A549 (cell line): Measurements from ENCODE around the gene MYEOV. TPM values are rescaled to one million over a fixed set of nuclear protein-coding genes. Genes with fewer than 3 reads are reported as not detected.

Source experiments
- ATAC-seq, 2 experiments: fragments of 200-7000 bp in 1 of 2; fragments of >200 bp in 1 of 2; cut with Nextera tagmentation in 1 of 2; cut with Tn5 transposase in 1 of 2; 3 replicates each; pipeline versions ENCODE4 v1.8.0 to v1.9.1; 2018 to 2020; ENCODE audit warnings: mild to moderate bottlenecking in 1 of 2, moderate library complexity in 1 of 2
- CTCF ChIA-PET: fragments of 300-600 bp; sonication (Branson Sonifier 250); formaldehyde crosslinking; extraction: SDS; loops from one replicate; lab custom pipeline; 2021; ENCODE audit warnings: antibody characterized with exemption, inconsistent platforms; lab: Yijun Ruan, JAX
- POLR2A ChIA-PET: fragments of 350-600 bp; formaldehyde crosslinking; extraction: SDS; loops from one replicate; lab custom pipeline; 2021; ENCODE audit warnings: antibody characterized with exemption, inconsistent platforms; lab: Yijun Ruan, JAX
- DNase-seq, 2 experiments: peaks; one replicate each; pipeline versions ENCODE4 v3.0.0 to v3.0.0-alpha.2; 2011 to 2016; ENCODE audit warnings: low read depth in 1 of 2, low spot score in 1 of 2
- FAIRE-seq: peaks from 2 replicates; lab custom pipeline; 2011; peaks lifted over from hg19 to GRCh38; lab: Jason Lieb, UNC
- H3K27ac ChIP-seq, 2 experiments: fragments of >200 bp; sonication (Bioruptor Twin); formaldehyde crosslinking; 3 replicates each; pipeline ENCODE4 v1.5.1; 2016 to 2017
- H3K4me1 ChIP-seq: fragments of >200 bp; sonication (Bioruptor Twin); formaldehyde crosslinking; 3 replicates; pipeline ENCODE4 v1.6.1; 2016
- H3K4me2 ChIP-seq: fragments of >200 bp; sonication (Bioruptor Twin); formaldehyde crosslinking; 3 replicates; pipeline ENCODE4 v1.6.1; 2016
- H3K4me3 ChIP-seq: fragments of >200 bp; sonication (Bioruptor Twin); formaldehyde crosslinking; 3 replicates; pipeline ENCODE4 v1.5.1; 2016
- H3K9me3 ChIP-seq: fragments of >200 bp; sonication (Bioruptor Twin); formaldehyde crosslinking; 3 replicates; pipeline ENCODE4 v1.6.1; 2016
- CBX8 ChIP-seq: fragments of 200-600 bp; sonication (generic); IDR thresholded peaks from 2 replicates; pipeline ENCODE4 v1.6.1; 2016
- CEBPB ChIP-seq, 2 experiments: fragments of >200 bp in 1 of 2; sonication (Bioruptor Twin) in 1 of 2; formaldehyde crosslinking in 1 of 2; IDR thresholded peaks; 2 replicates each; pipeline ENCODE4 v1.6.1; 2012 to 2016
- EHMT2 ChIP-seq: fragments of 200-600 bp; sonication (generic); IDR thresholded peaks from 2 replicates; pipeline ENCODE4 v1.6.1; 2016; ENCODE audit warnings: antibody characterized with exemption, low read depth, mild to moderate bottlenecking, moderate library complexity
- EP300 ChIP-seq, 2 experiments: fragments of >200 bp; sonication (Bioruptor Twin); formaldehyde crosslinking; IDR thresholded peaks; 2 replicates in 1 of 2; 3 replicates in 1 of 2; pipeline ENCODE4 v1.6.1; 2016 to 2017
- FOSB ChIP-seq: fragments of 250-450 bp; sonication (Bioruptor Pico); IDR thresholded peaks from 2 replicates; pipeline ENCODE4 v1.5.0; 2020; ENCODE audit warnings: mild to moderate bottlenecking, moderate library complexity
- FOSL2 ChIP-seq, 2 experiments: fragments of 450-650 bp in 1 of 2; fragments of >200 bp in 1 of 2; sonication (Bioruptor Twin) in 1 of 2; formaldehyde crosslinking; IDR thresholded peaks; 2 replicates each; pipeline versions ENCODE4 v1.5.0 to v1.6.1; 2016 to 2020; ENCODE audit warnings: mild to moderate bottlenecking in 1 of 2, moderate library complexity in 1 of 2
- KDM5A ChIP-seq: fragments of 200-600 bp; sonication (generic); IDR thresholded peaks from 2 replicates; pipeline ENCODE4 v1.6.1; 2016; ENCODE audit warnings: antibody characterized with exemption, mild to moderate bottlenecking
- MAFK ChIP-seq: fragments of 450-650 bp; IDR thresholded peaks from 2 replicates; pipeline ENCODE4 v1.6.1; 2014; ENCODE audit not compliant: partially characterized antibody
- NR3C1 ChIP-seq: fragments of >200 bp; sonication (Bioruptor Twin); formaldehyde crosslinking; IDR thresholded peaks from 3 replicates; pipeline ENCODE4 v1.6.1; 2017
- POLR2AphosphoS2 ChIP-seq: conservative IDR thresholded peaks from 2 replicates; pipeline ENCODE4 v1.6.1; 2012; ENCODE audit warnings: low read length, improper control_type of control experiment, inconsistent platforms
- TP53 ChIP-seq: fragments of 250-450 bp; sonication (Bioruptor Pico); IDR thresholded peaks from 2 replicates; pipeline ENCODE4 v1.5.0; 2021; ENCODE audit warnings: mild to moderate bottlenecking, moderate library complexity
- ZNF302 ChIP-seq: fragments of 250-450 bp; sonication (Bioruptor Pico); IDR thresholded peaks from 2 replicates; pipeline ENCODE4 v1.9.0; 2021; ENCODE audit warnings: inconsistent platforms, mild to moderate bottlenecking, moderate library complexity
- ZSCAN20 ChIP-seq: fragments of 250-450 bp; sonication (Bioruptor Pico); IDR thresholded peaks from 2 replicates; pipeline ENCODE4 v1.8.0; 2022; ENCODE audit warnings: mild to moderate bottlenecking, moderate library complexity
- WGBS: methylation state at CpG from one replicate; pipeline ENCODE4 v1.1.6; 2017; ENCODE audit errors: missing lambda C conversion rate; 5-methylcytosine and 5-hydroxymethylcytosine counted together
- polyA plus RNA-seq, 4 experiments: library from polyadenylated mRNA; depleted of rRNA in 3 of 4; stranded (reverse); fragments of >200 nt; fragmentation: RNase III in 1 of 4; extraction: RNeasy Plus Mini Kit Qiagen cat#74134 plus additional on column Dnase treatment in 1 of 4; gene quantifications; 2 replicates in 3 of 4; 3 replicates in 1 of 4; pipeline ENCODE4 v1.2.3, GENCODE V29; 2011 to 2017
- TF ChIP-seq, protein P1 (sequence below): fragments of 450-650 bp; IDR thresholded peaks from 2 replicates; pipeline ENCODE4 v1.6.1; 2014; ENCODE audit warnings: antibody characterized with exemption
- TF ChIP-seq, protein P2 (sequence below): fragments of >200 bp; sonication (Bioruptor Twin); formaldehyde crosslinking; IDR thresholded peaks from 3 replicates; pipeline ENCODE4 v1.6.1; 2016
- TF ChIP-seq, protein P3 (sequence below): IDR thresholded peaks from 2 replicates; pipeline ENCODE4 v1.6.1; 2012
- TF ChIP-seq, protein P4 (sequence below): fragments of >200 bp; sonication (Bioruptor Twin); formaldehyde crosslinking; IDR thresholded peaks from 3 replicates; pipeline ENCODE4 v1.5.1; 2016
- TF ChIP-seq, protein P5 (sequence below): fragments of 150-350 bp; IDR thresholded peaks from 2 replicates; pipeline ENCODE4 v1.6.1; 2014; ENCODE audit warnings: low read depth, mild to moderate bottlenecking, low read length
- TF ChIP-seq, protein P6 (sequence below): fragments of 250-450 bp; sonication (Bioruptor Pico); IDR thresholded peaks from 2 replicates; pipeline ENCODE4 v1.5.0; 2020; ENCODE audit warnings: low read depth, mild to moderate bottlenecking, moderate library complexity

The MYEOV gene
- polyA plus RNA-seq, 2 of the 4 experiments (the other 2 are of a cell fraction), result 92.3 to 102 TPM

DNA sequence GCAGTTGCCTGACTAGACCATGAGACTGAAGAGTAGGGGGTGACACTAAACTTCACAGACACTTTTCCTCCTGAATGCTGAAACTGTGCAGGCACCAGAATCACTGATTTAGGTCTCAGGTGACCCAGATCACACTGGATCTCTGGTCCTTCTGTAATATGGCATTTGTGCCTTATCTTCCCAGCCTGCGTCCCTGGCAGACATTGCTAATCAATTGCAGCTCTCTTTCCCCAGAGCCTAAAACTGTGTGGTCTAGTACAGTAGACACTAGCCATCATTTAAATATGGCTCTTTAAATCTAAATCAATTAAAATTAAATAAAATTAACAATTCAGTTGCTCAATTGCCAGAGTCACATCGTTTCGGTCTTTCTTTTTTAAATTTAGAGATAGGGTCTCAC is 17.8 kb upstream of the MYEOV start:
- FAIRE-seq, result no peak
- no peak for DNase-seq
- Histone ChIP-seq H3K27ac (no peak overlapping the region; a peak in 1 of 6 replicates), H3K4me1 (peaks cover 34% of the 10 kb centered on the region), H3K4me3 (no peak overlapping the region), H3K9me3 (no peaks in the 10 kb centered on the region), H3K4me2 (no peak overlapping the region)
- CTCF ChIA-PET, result interaction anchor here (1.4 kb wide), 1 partner anchor 174 kb away, joined by 6 read pairs; no protein-coding TSS in a partner anchor
- POLR2A ChIA-PET, result no interaction called here
- WGBS, result 92% methylated on average over 3 of the region's 3 CpGs
- no peak for ATAC-seq
- TF ChIP-seq EHMT2 (no peak), ZNF302 (CRISPR knock-in tag) (no peak), CBX8 (no peak), FOSB (CRISPR knock-in tag) (no peak), ZSCAN20 (CRISPR knock-in tag) (no peak), POLR2AphosphoS2 (no peak), TP53 (CRISPR knock-in tag) (no peak), FOSL2 (IDR thresholded peaks at IDR 0.05) (no peak), FOSL2 (CRISPR knock-in tag; IDR thresholded peaks at IDR 0.05) (no peak), NR3C1 (no peak)
- TF ChIP-seq, protein P1, sequence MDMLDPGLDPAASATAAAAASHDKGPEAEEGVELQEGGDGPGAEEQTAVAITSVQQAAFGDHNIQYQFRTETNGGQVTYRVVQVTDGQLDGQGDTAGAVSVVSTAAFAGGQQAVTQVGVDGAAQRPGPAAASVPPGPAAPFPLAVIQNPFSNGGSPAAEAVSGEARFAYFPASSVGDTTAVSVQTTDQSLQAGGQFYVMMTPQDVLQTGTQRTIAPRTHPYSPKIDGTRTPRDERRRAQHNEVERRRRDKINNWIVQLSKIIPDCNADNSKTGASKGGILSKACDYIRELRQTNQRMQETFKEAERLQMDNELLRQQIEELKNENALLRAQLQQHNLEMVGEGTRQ, result no peak
- TF ChIP-seq, protein P2, sequence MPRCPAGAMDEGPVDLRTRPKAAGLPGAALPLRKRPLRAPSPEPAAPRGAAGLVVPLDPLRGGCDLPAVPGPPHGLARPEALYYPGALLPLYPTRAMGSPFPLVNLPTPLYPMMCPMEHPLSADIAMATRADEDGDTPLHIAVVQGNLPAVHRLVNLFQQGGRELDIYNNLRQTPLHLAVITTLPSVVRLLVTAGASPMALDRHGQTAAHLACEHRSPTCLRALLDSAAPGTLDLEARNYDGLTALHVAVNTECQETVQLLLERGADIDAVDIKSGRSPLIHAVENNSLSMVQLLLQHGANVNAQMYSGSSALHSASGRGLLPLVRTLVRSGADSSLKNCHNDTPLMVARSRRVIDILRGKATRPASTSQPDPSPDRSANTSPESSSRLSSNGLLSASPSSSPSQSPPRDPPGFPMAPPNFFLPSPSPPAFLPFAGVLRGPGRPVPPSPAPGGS, result no peak
- TF ChIP-seq, protein P3, sequence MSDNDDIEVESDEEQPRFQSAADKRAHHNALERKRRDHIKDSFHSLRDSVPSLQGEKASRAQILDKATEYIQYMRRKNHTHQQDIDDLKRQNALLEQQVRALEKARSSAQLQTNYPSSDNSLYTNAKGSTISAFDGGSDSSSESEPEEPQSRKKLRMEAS, result no peak

DNA sequence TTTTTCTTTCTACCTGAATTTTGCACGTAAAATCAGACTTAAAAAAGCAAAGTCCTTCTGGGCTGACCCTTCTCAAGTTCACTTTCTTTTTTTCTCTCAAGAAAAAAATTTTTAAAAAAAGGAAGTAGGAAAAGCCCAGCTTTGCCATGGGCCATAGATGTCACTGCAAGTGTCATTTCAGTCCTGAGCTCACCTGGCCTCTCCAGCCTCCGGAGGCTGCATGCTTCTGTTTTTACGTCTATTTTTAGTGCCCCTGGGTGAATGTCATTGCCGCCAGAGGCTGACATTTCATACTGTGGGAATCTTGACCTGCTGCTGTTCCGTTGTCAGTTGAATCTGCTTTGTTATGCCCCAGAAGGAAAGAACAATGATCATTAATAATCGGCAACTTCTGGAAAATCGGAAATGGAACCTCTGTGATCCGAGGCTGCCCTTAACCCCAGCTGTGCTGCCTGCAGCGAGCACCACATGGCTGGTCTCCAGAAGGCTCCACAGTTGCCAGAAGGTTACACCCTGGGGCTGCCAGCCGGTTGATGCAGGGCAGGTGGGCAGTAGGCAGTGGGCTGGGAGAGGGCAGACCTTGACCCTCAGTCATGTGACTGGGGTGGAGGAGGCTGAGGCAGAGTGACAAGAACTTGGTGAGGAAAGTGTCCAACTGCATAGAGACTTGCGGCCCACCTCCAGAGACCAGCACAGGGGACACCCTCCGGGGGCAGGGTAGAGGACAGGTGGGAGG is 16.7 kb upstream of the MYEOV start:
- POLR2A ChIA-PET, result no interaction called here
- H3K4me1 ChIP-seq, result peaks cover 39% of the 10 kb centered on the region

More for the DNA sequence above, 16.7 kb upstream of the MYEOV start:
- ATAC-seq (no peak), FAIRE-seq (no peak), DNase-seq (no peak)
- CTCF ChIA-PET, result interaction anchor here (0.7 to 1.4 kb wide), 2 partner anchors 175 to 220 kb away, joined by 3 to 6 read pairs; no protein-coding TSS in a partner anchor
- 82% methylated on average over 11 of the region's 12 CpGs for WGBS
- Histone ChIP-seq H3K27ac (peak overlapping the region; percentile 22 to 56), H3K4me2 (peak overlapping the region; percentile 30; the same call in 2 of the 3 replicates), H3K9me3 (no peaks in the 10 kb centered on the region), H3K4me3 (no peak overlapping the region)
- TF ChIP-seq, protein P4, sequence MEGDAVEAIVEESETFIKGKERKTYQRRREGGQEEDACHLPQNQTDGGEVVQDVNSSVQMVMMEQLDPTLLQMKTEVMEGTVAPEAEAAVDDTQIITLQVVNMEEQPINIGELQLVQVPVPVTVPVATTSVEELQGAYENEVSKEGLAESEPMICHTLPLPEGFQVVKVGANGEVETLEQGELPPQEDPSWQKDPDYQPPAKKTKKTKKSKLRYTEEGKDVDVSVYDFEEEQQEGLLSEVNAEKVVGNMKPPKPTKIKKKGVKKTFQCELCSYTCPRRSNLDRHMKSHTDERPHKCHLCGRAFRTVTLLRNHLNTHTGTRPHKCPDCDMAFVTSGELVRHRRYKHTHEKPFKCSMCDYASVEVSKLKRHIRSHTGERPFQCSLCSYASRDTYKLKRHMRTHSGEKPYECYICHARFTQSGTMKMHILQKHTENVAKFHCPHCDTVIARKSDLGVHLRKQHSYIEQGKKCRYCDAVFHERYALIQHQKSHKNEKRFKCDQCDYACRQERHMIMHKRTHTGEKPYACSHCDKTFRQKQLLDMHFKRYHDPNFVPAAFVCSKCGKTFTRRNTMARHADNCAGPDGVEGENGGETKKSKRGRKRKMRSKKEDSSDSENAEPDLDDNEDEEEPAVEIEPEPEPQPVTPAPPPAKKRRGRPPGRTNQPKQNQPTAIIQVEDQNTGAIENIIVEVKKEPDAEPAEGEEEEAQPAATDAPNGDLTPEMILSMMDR, result no peak
- TF ChIP-seq, protein P5, sequence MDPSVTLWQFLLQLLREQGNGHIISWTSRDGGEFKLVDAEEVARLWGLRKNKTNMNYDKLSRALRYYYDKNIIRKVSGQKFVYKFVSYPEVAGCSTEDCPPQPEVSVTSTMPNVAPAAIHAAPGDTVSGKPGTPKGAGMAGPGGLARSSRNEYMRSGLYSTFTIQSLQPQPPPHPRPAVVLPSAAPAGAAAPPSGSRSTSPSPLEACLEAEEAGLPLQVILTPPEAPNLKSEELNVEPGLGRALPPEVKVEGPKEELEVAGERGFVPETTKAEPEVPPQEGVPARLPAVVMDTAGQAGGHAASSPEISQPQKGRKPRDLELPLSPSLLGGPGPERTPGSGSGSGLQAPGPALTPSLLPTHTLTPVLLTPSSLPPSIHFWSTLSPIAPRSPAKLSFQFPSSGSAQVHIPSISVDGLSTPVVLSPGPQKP, result no peak
- TF ChIP-seq CEBPB (IDR thresholded peaks at IDR 0.05), result no peak
- no peak for TF ChIP-seq EP300 (IDR thresholded peaks at IDR 0.05)
- no peak for TF ChIP-seq TP53 (CRISPR knock-in tag)
- TF ChIP-seq, protein P6, sequence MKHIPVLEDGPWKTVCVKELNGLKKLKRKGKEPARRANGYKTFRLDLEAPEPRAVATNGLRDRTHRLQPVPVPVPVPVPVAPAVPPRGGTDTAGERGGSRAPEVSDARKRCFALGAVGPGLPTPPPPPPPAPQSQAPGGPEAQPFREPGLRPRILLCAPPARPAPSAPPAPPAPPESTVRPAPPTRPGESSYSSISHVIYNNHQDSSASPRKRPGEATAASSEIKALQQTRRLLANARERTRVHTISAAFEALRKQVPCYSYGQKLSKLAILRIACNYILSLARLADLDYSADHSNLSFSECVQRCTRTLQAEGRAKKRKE (CRISPR knock-in tag), result no peak
- TF ChIP-seq POLR2AphosphoS2, result no peak
- no peak for TF ChIP-seq KDM5A
- no peak for TF ChIP-seq CBX8
- no peak for TF ChIP-seq MAFK
